ENCODE data around the gene CACNA1S.

DNA sequence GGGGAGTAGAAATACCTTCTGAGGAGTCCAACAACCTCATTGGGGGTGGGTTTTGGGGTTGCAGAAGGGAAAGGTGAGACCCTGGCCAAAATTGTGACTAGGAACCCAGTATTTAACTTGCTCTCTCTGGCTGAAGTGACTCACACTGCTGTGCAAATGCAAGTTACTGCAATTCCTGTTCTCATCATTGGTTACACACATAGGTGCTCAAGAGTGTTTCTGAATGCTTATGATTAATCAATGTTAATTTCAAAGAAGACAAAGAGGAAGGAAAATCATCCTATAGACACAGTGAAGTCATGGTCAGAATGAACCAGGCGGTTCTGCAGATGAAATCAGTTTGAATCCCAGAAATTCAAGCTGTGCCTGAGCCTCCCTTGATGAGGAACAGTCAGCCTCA lies 11.6 kb upstream of the CACNA1S start:
- TF ChIP-seq, protein P1, sequence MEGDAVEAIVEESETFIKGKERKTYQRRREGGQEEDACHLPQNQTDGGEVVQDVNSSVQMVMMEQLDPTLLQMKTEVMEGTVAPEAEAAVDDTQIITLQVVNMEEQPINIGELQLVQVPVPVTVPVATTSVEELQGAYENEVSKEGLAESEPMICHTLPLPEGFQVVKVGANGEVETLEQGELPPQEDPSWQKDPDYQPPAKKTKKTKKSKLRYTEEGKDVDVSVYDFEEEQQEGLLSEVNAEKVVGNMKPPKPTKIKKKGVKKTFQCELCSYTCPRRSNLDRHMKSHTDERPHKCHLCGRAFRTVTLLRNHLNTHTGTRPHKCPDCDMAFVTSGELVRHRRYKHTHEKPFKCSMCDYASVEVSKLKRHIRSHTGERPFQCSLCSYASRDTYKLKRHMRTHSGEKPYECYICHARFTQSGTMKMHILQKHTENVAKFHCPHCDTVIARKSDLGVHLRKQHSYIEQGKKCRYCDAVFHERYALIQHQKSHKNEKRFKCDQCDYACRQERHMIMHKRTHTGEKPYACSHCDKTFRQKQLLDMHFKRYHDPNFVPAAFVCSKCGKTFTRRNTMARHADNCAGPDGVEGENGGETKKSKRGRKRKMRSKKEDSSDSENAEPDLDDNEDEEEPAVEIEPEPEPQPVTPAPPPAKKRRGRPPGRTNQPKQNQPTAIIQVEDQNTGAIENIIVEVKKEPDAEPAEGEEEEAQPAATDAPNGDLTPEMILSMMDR (conservative IDR thresholded peaks at IDR 0.05 in 1 of 2, IDR thresholded peaks at IDR 0.05 in 1 of 2; ENCODE audit: extremely low read depth in 1 of 2, insufficient read depth in 1 of 2, low read depth in 1 of 2, low read length in 2 of 2), result no peak
- no peak for TF ChIP-seq EZH2 (IDR thresholded peaks at IDR 0.05; ENCODE audit: borderline replicate concordance, low read length)
